GM19372 (cell line): ENCODE data around the gene CYSLTR1.
"Not testable (repeated sequence)": the region's sequence is repeated elsewhere in the genome, so short reads cannot be mapped to it uniquely, and the experiment has no call there.

ENCODE experiments used
- ATAC-seq: cut with Tn5 transposase; IDR thresholded peaks from one replicate; pipeline ENCODE4 v1.9.1; 2021; ENCODE audit warnings: mild to moderate bottlenecking, low read depth, moderate library complexity; ENCODE audit not compliant: unreplicated experiment

CYSLTR1 gene, protein sequence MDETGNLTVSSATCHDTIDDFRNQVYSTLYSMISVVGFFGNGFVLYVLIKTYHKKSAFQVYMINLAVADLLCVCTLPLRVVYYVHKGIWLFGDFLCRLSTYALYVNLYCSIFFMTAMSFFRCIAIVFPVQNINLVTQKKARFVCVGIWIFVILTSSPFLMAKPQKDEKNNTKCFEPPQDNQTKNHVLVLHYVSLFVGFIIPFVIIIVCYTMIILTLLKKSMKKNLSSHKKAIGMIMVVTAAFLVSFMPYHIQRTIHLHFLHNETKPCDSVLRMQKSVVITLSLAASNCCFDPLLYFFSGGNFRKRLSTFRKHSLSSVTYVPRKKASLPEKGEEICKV

DNA sequence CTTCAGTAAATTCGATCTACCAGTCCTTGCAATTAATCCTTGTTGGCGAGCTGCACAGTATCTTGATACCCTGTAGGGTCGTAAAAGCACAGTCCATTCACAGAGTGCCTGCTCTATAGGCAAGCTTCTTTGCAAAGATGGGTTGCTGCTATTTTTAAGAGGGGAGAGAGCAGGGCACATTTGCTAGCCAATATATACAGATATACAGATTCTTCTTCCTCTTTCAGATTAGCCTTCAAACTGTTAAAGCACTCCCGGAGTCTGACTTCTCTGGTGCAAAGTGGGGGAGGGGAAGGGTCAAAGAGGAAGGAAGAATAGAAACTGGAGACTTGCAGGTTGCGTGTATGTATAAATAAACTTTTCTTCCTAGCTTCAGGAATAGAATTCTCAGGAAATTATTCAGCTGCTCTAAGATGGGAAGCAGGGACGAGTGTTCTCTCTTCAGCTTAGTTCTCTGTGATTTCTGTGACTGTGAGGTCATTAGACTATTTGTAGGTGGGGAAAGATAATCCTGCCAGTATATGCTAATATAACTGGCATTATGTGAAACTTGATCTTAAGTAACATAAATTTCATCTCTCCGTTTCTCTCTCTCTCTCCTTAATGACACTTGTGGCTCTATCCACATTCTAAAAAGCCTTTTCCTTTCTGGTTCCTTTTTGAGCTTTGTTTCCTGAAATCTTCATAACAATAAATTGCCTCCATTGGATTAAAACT lies at the start of gene CYSLTR1:
Gene CYSLTR1 (minus strand): TSS at position 242 of the 717 bp plus-strand sequence. CDS start 53,865 bp downstream, outside the sequence.
- peak; percentile 49 for ATAC-seq

DNA sequence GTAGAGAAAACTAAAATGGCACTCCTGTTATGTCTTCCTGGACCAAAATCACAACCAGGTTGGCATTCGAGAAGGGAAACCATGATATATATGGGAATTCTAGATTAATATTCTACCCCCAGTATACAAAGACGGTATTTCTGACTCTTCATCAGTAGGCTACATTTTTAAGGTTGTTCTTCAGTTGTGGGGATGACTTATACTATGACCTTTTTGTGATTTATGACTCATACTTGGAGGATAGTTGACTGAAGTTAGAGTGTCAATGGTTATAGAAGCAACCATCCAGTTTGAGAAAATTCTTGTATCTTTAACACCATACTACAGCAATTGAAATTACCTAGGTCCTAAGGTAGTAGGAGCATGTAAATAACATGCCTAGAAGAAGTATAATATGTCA lies 49.8 kb upstream of the CYSLTR1 start:
- ATAC-seq, result no peak

DNA sequence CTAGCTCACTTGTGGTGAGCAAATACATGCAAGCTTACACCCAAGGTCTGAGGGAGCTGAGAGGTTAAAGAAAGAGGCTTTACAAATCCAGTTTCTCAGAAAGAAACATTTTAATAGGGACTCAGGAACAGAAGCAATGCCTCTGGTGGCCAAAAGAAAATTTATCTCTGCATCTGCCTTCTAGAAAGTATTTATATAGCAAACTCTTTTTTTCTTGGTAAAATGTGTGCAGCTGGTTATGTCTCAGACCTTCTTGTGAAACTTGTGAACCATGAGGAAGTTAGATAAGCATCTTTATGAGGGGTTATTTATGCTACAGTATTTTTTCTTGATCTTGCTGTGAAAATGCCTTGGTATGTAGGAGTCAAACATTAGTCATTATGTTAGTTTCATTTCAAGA lies 48.5 kb upstream of the CYSLTR1 start:
- ATAC-seq, result no peak

DNA sequence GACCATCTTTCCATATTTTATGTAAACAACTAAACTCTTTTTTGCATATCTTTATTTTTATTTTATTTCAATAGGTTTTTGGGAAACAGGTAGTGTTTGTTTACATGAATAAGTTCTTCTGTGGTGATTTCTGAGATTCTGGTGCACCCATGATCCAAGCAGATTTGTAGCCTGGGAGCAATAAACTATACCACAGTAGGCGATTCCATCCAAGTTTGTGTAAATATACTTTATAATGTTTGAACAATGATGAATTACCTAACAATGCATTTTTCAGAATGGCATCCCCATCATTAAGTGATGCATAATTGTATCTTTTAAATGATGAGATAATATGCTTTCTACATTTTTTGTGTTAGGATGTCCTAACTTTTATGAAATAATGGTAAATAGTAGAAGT lies 39.2 kb upstream of the CYSLTR1 start:
- ATAC-seq, result no peak

DNA sequence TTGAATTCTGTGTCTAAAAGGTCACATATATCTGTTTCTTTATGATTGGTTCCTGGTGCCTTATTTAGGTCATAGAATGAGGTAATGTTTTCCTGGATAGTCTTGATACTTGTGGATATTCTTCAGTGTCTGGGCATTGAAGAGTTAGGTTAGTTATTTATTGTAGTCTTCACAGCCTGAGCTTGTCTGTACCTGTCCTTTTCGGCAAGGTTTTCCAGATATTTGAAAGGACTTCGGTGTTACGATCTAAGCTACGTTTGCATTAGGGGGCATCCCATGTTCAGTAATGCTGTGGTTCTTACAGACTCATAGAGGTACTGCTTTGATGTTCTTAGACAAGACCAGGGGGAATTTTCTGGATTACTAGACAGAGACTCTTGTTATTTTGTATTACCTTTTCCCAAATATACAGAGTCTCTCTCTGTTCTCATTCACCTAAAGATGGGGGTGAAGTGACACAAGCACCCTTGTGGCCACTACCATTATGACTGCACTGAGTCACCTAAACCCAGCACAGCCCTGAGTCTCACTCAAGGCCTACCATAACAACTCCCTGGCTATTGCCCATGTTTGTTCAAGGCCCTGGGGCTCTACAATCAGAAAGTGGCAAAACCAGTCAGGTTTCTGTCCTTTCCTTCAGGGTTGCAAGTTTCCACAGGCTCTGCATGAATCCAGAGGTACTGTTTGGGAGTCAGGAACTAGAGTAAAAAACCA lies 30.1 kb upstream of the CYSLTR1 start:
- no peak for ATAC-seq

DNA sequence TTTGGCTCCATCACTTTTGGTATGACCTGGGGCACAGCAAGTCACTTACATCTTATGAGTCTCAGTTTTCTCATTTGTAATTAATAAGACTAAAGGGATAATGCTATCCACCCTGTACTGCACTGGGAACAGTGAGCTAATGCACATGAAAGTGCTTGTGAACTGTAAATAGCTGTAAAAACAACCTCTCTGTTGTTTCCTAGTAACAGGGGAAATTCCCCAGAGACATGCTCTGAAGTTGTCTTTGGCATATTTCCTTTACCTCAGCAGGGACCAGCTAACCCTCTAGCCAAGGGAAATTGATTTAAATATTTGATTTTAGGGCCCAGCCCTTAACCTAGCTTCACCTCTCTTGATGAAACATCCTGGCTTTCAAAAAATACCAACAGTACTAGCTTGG lies 6.1 kb upstream of the CYSLTR1 start:
- ATAC-seq, result peak; percentile 75

DNA sequence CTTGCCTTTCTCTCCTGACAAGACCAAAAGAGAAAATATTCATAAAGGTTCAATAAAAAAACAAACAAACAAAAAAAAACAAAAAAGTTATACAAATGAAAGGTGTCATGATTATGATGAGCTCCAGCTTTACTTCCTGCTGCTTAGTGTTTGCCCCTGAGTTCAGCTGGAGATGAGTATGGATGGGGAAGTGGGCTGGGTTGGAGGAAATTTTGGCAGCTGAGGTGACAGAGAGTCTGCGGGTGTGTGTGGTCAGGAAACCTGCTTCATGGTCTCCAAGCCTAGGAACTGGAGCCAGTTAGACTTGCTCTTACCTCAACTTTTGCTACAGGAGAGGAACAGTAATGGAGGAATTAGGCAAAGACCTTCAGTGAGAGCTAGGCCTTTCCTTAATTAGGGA lies 4.3 kb upstream of the CYSLTR1 start:
- ATAC-seq, result no peak

DNA sequence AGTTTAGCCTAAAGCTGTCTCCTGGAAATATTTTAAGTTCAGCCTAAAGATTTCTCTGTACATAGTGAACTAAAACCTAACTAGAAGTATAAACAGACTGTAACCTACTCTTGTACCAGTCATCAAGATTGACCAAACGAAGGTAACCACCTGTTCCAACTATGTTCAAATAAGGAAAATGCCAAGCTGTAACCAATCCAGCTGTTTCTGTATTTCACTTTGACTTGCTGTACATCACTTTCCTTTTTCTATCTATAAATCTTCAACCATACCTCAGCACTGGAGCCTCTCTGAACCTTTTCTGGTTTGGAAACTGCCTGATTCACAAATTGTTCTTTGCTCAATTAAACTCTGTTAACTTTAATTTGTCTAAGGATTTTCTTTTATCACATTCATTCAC lies 3.1 kb upstream of the CYSLTR1 start:
- no peak for ATAC-seq

DNA sequence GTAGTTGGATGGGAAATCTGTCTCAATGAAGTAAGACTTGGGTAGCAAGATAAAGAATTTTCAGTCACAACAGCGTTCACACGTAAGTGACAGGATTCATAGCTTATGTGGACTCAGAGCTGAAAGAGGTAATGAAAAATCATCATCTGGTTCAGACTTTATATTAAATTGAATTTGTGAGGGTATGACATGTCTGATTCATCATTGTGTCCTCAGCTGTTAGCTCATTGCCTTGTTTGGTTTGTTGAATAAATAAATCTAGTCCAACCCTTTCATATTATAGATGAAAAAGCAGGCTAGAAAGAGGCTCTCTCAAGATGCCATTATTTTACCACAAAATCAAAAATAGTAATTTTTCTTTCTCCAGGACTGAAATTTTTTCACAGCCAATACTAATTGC lies 2.7 kb upstream of the CYSLTR1 start:
- ATAC-seq, result no peak

DNA sequence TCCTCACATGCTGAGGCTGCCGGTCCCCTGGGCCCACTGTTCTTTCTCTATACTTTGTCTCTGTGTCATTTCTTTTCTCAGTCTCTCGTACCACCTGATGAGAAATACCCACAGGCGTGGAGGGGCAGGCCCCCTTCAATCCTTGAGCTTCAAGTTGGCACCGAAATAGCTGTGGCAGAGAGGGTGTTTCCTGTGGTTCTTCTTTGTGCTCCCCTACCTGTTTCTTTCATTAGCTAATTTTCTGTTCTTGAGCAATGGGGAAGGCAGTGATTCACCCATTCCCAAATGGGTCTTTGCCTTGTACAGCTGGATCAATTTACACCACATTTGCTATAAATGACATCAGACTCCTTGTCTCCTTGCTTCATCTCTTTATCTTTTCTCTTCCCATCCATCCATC lies 2.1 kb upstream of the CYSLTR1 start:
- no peak for ATAC-seq

DNA sequence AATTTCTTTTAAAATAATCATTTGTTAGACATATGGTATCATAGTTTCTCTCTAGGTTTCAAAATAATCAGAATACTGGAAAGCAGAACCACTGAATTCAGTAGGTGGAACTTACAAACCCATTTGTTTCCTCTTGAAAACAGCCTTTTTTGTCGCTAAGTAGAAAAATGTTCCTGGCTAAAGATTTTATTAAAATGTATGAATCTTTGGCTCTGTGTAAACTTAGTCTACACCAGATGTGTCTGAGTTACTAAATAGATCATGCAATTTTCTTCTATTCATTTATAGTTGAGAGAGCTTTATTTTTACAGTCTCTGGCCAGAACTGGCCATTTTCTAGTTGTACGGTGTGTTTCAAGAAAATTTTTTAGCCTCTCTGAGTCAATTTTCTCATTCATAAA lies 1.0 kb downstream of the CYSLTR1 start:
- no peak for ATAC-seq

DNA sequence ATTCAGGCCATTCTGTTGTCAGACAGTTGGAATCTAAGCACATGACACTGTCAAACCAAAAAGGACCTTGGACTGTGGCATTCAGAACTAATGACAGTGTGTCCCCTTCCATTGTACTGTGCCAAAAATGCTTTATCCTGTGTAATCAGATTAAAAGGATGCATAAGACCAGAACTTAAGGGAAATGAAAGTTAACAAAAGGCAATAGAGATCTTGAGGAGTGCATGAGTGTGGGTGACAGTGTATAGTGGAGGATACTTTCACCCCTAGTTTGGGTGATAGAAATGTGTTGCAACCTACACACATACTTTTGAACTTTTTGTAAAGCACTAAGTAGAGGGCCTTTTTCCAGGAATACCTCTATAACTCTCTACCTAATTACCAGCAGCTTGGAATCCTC lies 4.5 kb downstream of the CYSLTR1 start:
- ATAC-seq, result no peak

DNA sequence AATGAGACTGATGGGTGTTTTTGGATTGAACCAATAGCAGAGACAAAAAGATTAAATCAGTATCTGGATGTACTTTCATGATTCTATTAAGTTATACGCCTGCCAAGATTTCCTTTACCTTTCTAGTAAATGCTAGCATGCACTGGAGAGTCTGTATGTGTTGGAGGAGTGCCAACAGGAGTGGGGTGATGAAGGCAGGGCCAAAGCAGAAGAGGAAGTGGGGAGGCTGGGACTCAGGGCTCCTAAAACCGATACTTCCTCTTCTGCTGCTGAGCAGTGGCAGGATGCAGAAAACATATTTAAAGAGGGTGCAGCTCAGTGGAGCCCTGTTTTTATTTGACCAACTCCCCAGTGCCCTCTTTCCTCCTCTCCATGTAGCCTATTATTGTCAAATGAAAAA lies 5.6 kb downstream of the CYSLTR1 start:
- ATAC-seq, result peak; percentile 80

DNA sequence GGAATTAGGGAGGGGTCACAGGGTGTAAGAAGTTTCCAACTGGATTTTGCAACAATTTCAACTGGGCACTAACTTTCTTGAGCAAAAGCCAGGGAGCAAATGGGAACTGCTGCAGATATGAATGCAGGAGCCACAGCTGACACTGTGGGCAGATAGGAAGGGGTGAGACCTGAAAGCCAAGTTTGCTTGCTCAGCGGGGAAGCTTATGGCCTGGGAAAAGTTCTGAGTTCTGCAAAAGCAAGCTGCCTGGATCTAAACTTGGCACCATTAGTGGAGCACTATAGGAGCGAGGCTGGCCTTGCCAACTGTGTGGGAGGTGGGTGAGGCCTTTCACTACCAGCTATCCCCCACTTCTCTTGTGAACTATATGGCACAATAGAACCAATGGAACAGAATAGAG lies 11.1 kb downstream of the CYSLTR1 start:
- no peak for ATAC-seq

DNA sequence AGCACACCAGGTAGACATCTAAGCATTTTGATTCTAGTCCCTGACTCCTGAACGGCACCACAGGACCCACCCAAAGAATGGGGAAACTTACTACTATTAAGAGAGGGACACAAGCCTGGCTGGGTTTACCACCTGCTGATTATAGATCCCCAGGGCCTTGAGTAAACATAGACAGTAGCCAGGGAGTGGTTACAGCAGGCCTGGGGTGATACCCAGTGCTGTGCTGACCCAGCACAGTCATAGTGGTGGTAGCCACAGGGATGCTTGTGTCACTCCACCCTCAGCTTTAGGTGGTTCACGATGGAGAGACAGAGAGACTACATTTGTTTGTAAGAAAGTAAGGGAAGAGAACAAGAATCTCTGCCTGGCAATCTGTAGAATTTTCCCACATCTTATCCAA lies 11.7 kb downstream of the CYSLTR1 start:
- ATAC-seq, result no peak

DNA sequence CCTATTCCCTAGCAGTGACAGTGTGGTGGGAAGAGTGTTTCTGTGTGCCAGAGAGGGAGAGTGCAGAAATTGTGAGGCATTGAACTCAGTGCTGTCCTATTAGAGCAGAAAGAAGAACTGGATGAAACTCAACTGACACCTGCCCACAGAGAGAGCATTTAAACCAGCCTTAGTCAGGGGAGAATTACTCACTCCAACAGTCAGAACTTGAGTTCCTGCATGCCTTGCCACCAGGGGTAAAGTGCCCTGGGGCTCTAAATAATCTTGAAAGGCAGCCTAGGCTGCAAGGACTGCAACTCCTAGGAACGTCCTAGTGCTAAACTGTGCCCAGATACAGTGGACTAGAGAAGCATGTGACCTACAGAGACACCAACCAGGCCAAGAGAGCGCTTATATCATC lies 12.8 kb downstream of the CYSLTR1 start:
- ATAC-seq, result no peak

DNA sequence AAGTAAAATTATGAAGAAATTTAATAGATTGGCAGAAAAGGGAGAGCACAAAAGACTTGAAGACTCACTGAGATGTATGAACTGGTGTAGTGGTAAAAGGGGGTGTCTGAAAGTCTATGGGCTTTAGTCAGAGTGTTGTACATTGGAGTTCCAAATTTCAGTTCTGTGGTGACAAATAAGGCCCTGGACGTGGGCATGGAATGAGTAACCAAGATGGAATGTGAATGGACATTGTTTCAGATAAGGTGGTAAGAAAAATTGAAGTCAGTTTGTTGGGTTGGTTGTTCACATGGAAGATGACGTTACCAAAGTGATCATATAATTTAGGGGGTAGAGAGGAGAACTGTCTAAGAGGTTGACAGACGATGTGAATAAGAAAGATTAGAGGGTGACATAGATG lies 13.9 kb downstream of the CYSLTR1 start:
- ATAC-seq, result no peak

DNA sequence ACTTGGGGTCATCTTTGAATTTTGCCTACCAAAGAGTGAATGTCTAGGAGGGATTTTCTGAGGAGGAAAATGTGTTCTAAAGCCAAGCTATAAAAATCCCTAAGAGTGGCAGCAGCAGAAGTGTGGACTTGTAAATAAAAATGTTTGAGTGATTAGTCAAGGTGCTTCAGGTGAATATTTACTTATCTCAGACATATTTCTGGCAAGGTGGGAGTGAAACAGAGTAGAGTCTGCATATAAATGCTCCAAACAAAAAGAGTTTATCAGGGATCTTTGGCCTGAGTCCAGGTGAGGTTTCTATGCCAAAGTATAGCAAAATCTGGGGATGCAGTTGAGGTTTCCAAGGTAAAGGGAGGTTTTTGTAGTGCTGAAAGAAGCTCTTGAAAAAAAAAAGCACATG lies 19.7 kb downstream of the CYSLTR1 start:
- ATAC-seq, result no peak

DNA sequence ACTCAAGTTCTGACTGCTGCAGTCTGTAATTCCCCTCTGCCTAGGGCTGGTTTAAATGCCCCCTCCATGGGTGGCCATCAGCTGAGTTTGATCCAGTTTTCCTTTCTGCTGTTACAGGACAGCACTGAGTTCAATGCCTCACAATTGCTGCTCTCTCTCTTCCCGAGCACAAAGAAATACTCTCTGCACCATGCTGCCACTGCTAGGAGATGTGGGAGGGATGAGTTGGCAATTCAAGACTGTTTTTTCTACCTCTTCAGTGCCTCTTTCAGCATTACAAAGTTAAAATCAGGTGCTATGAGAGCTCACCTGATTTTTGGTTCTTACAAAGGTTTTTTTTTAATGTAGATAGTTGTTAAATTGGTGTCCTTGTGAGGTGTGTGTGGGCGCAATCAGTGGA lies 24.3 kb downstream of the CYSLTR1 start:
- ATAC-seq, result no peak

DNA sequence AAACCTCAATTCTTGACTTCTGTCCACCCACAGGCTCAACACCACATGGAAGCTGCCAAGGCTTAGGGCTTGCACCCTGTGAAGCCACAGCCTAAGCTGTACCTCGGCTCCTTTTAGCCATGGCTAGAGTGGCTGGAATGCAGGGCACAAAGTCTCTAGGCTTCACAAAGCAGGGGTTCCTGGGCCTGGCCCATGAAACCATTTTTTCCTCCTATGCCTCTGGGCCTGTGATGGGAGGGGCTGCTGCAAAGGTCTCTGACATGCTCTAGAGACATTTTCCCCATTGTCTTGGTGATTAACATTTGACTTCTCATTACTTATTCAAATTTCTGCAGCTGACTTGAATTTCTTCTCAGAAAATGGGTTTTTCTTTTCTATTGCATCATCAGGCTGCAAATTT lies 26.5 kb downstream of the CYSLTR1 start:
- not testable (repeated sequence) for ATAC-seq

DNA sequence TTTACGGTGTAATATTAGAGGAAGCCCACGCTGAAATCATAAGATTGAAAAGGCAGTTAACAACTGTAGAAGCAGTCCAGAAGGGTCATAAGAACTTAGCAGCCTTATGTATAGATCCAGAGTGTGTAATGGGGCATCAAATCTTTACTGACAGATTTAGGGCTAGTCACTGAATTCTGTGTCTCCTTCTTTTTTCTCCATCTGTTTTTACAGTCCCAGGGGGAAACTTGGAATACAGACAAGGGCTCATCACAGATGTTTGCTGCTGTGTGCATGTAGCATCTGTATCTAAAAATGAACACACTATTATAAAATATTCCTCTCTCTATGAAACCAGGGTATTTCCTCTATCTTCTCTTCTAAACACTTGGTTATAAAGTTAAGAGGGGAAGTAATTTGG lies 43.9 kb downstream of the CYSLTR1 start:
- ATAC-seq, result no peak

DNA sequence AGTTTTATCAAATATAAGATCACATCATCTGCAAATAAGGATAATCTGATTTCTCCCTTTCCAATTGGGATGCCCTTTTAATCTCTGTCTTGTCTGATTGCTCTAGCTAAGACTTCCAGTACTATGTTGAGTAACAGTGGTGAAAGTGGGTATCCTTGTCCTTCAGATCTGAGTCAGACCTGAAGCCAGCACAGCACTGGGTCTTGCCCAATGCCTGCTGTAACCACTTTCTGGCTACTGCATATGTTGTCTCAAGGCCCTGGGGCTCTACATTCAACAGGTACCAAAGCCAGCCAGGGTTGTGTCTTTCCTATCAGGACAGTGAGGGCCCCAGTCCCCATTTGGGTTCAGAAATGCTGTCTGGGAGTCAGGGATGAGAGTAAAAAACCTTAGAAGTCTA lies 90.3 kb downstream of the CYSLTR1 start:
- ATAC-seq, result no peak
